GM12878 (cell line): ENCODE data around the gene HOXC5. TPM values are rescaled to one million over a fixed set of nuclear protein-coding genes. Genes with fewer than 3 reads are reported as not detected.

Experiments used
- ATAC-seq: fragments of 200-7000 bp; cut with Tn5 transposase; 3 replicates; pipeline ENCODE4 v1.9.1; 2020; ENCODE audit warnings: mild to moderate bottlenecking, moderate library complexity
- BruUV-seq: library from RNA; stranded (reverse); fragments of 400-500 nt; replicated peaks from 2 replicates; lab custom pipeline; 2021; lab: Mats Ljungman, UMichigan
- CTCF ChIA-PET: fragments of 300-600 bp; sonication (Branson Sonifier 250); formaldehyde crosslinking; extraction: SDS; loops from one replicate; lab custom pipeline; 2021; ENCODE audit warnings: inconsistent platforms; lab: Yijun Ruan, JAX
- POLR2A ChIA-PET: fragments of 350-600 bp; formaldehyde crosslinking; extraction: SDS; loops from one replicate; lab custom pipeline; 2021; ENCODE audit warnings: inconsistent platforms; lab: Charles Lee
- RAD21 ChIA-PET: fragments of 300-600 bp; sonication (Branson Sonifier 250); formaldehyde crosslinking; loops from one replicate; lab custom pipeline; 2023; ENCODE audit warnings: antibody characterized with exemption; ENCODE audit not compliant: unreplicated experiment; lab: Charles Lee
- SMC1A ChIA-PET: fragments of 300-600 bp; sonication (Branson Sonifier 250); formaldehyde crosslinking; loops from one replicate; lab custom pipeline; 2023; ENCODE audit not compliant: unreplicated experiment, uncharacterized antibody; lab: Charles Lee
- DNase-seq: peaks from one replicate; pipeline ENCODE4 v3.0.0-alpha.2; 2011; ENCODE audit warnings: low read depth, low spot score
- FAIRE-seq: peaks from 3 replicates; lab custom pipeline; 2011; peaks lifted over from hg19 to GRCh38; lab: Jason Lieb, UNC
- H2AFZ ChIP-seq: 2 replicates; pipeline ENCODE4 v1.6.0; 2011; ENCODE audit warnings: low read depth, low read length, control low read depth; ENCODE audit not compliant: control insufficient read depth
- H3K27ac ChIP-seq: 2 replicates; pipeline ENCODE4 v1.5.1; 2011; ENCODE audit warnings: control low read depth; ENCODE audit not compliant: control insufficient read depth, insufficient read depth
- H3K27me3 ChIP-seq, 2 experiments: replicated peaks in 1 of 2; 2 replicates each; pipeline versions ENCODE4 v1.6.0 to v1.6.1; 2011; ENCODE audit warnings: low read length in 1 of 2; ENCODE audit not compliant: control insufficient read depth in 2 of 2, insufficient read depth in 2 of 2
- H3K36me3 ChIP-seq, 2 experiments: 2 replicates each; pipeline ENCODE4 v1.5.1; 2011; ENCODE audit warnings: low read length in 1 of 2; ENCODE audit not compliant: control insufficient read depth in 2 of 2, insufficient read depth in 2 of 2
- H3K4me1 ChIP-seq: 2 replicates; pipeline ENCODE4 v1.6.1; 2011; ENCODE audit warnings: mild to moderate bottlenecking, low read length, moderate library complexity, mixed read lengths; ENCODE audit not compliant: control insufficient read depth, insufficient read depth
- H3K4me2 ChIP-seq: 2 replicates; pipeline ENCODE4 v1.6.0; 2011; ENCODE audit warnings: control low read depth; ENCODE audit not compliant: control insufficient read depth, insufficient read depth
- H3K4me3 ChIP-seq: fragments of 200-600 bp; sonication (generic); 2 replicates; pipeline ENCODE4 v1.5.1; 2016
- H3K79me2 ChIP-seq: 2 replicates; pipeline ENCODE4 v1.6.0; 2011; ENCODE audit warnings: low read length; ENCODE audit not compliant: control insufficient read depth, insufficient read depth
- H3K9ac ChIP-seq: 2 replicates; pipeline ENCODE4 v1.8.0; 2011; ENCODE audit warnings: low read length, control low read depth, mixed read lengths; ENCODE audit not compliant: control insufficient read depth, insufficient read depth
- H3K9me3 ChIP-seq: replicated peaks from 3 replicates; pipeline ENCODE4 v1.5.1; 2011; ENCODE audit warnings: mild to moderate bottlenecking, low read length; ENCODE audit not compliant: control insufficient read depth, insufficient read depth
- H4K20me1 ChIP-seq: 2 replicates; pipeline ENCODE4 v1.6.0; 2011; ENCODE audit not compliant: control insufficient read depth, insufficient read depth
- CTCF ChIP-seq, 3 experiments: IDR thresholded peaks in 2 of 3; conservative IDR thresholded peaks in 1 of 3; 2 replicates each; pipeline ENCODE4 v1.5.1; 2011; ENCODE audit warnings: low read depth in 3 of 3, low read length in 3 of 3, mild to moderate bottlenecking in 3 of 3, control low read depth in 2 of 3, moderate library complexity in 2 of 3, inconsistent platforms in 1 of 3, mixed read lengths in 1 of 3; ENCODE audit not compliant: control insufficient read depth in 2 of 3, insufficient read depth in 1 of 3; ENCODE audit errors: extremely low read depth in 1 of 3
- HCFC1 ChIP-seq: fragments of 150-350 bp; IDR thresholded peaks from 2 replicates; pipeline ENCODE4 v1.6.1; 2014; ENCODE audit warnings: low read length
- HDAC6 ChIP-seq: fragments of 200-600 bp; sonication (generic); IDR thresholded peaks from one replicate; pipeline ENCODE4 v1.8.0; 2017; ENCODE audit warnings: antibody characterized with exemption; ENCODE audit not compliant: unreplicated experiment
- PML ChIP-seq: IDR thresholded peaks from 2 replicates; pipeline ENCODE4 v1.6.1; 2012; ENCODE audit warnings: low read length, inconsistent platforms
- SKIL ChIP-seq: fragments of 450-650 bp; IDR thresholded peaks from 2 replicates; pipeline ENCODE4 v1.6.1; 2017; ENCODE audit warnings: mild to moderate bottlenecking, low read depth, inconsistent platforms; ENCODE audit not compliant: poor library complexity, severe bottlenecking
- ZNF207 ChIP-seq: fragments of 450-650 bp; IDR thresholded peaks from 2 replicates; pipeline ENCODE4 v1.6.1; 2014; ENCODE audit warnings: antibody characterized with exemption, mild to moderate bottlenecking, borderline replicate concordance
- WGBS: methylation state at CpG from one replicate; pipeline ENCODE4 v1.1.6; 2016; ENCODE audit warnings: low lambda C conversion rate; ENCODE audit not compliant: insufficient replicate concordance, insufficient coverage; ENCODE audit errors: missing lambda C conversion rate; 5-methylcytosine and 5-hydroxymethylcytosine counted together
- in situ Hi-C: fragments of 300-500 bp; cut with MboI; formaldehyde crosslinking; loops from 9 replicates; pipeline ENCODE4 v1.14.3; 2018; ENCODE audit warnings: mixed read lengths
- intact Hi-C: fragments of 100-400 bp; cut with micrococcal nuclease; formaldehyde crosslinking; loops from one replicate; pipeline ENCODE4 v1.14.2; 2022; ENCODE audit not compliant: unreplicated experiment
- polyA plus RNA-seq, 11 experiments: library from polyadenylated mRNA; depleted of rRNA in 4 of 11; unstranded in 6 of 11; stranded (reverse) in 5 of 11; fragments of >200 nt; fragmentation: Nextera tagmentation in 4 of 11; fragmentation: Illumina TruSeq in 1 of 11; extraction: Ambion mirVana in 4 of 11; extraction: Trizol in 1 of 11; gene quantifications; 1 replicate in 1 of 11; 2 replicates in 10 of 11; pipeline versions ENCODE4 v1.2.1 to v1.2.3, GENCODE V29; 2011 to 2016; ENCODE audit warnings: inconsistent platforms in 2 of 11, missing spikeins in 2 of 11, low read depth in 1 of 11
- total RNA-seq, 4 experiments: library from RNA; depleted of rRNA in 3 of 4; stranded (reverse); fragments of >200 nt in 3 of 4; fragmentation: Illumina TruSeq in 1 of 4; extraction: Trizol in 1 of 4; gene quantifications; 2 replicates each; pipeline versions ENCODE4 v1.2.1 to v1.2.3, GENCODE V29; 2013 to 2021
- TF ChIP-seq, protein P1 (sequence below): IDR thresholded peaks from 2 replicates; pipeline ENCODE4 v1.6.1; 2011; ENCODE audit warnings: low read depth, low read length, improper control_type of control experiment, borderline replicate concordance

The HOXC5 gene
- total and polyA plus RNA-seq, 10 of the 15 experiments (the other 5 are each of a cell fraction or from before 2014, with no cell fraction given) = 0.11 TPM; not detected in 9

GRCh38 chr12:54001283-54002187 lies 31.3 kb upstream of the HOXC5 start:
- DNase-seq (no peak), FAIRE-seq (no peak), ATAC-seq (no peak)
- Histone ChIP-seq H3K79me2 (no peaks in the 10 kb centered on the region), H3K9ac (no peak overlapping the region), H3K27ac (no peak overlapping the region), H2AFZ (no peak overlapping the region), H3K4me1 (peaks cover 6% of the 10 kb centered on the region), H4K20me1 (no peaks in the 10 kb centered on the region), H3K4me2 (no peak overlapping the region), H3K36me3 (no peaks in the 10 kb centered on the region), H3K27me3 (peaks cover 23 to 41% of the 10 kb centered on the region in 2 experiments), H3K4me3 (no peak overlapping the region), H3K9me3 (no peaks in the 10 kb centered on the region)
- RAD21 ChIA-PET = interaction anchor here (1.5 kb wide), 1 partner anchor 51 kb away, joined by 3 read pairs; no protein-coding TSS in a partner anchor
- SMC1A ChIA-PET = interaction anchor here (0.7 to 0.9 kb wide), 2 partner anchors 31 to 193 kb away, joined by 3 read pairs; partner anchors contain the start of gene HOXC5
- intact Hi-C loops (loop anchor here (10.0 kb wide), 1 partner anchor 373 kb away; no protein-coding TSS in a partner anchor), in situ Hi-C loops (no loop called here)
- POLR2A ChIA-PET = interaction anchor here (0.5 kb wide), 1 partner anchor 208 kb away, joined by 4 read pairs; no protein-coding TSS in a partner anchor
- TF ChIP-seq HCFC1 = no peak
- CTCF ChIA-PET = interaction anchor here (0.6 to 2.6 kb wide), 4 partner anchors 17 to 198 kb away, joined by 3 to 16 read pairs (median 7); partner anchors contain the start of genes HOXC10 and HOXC5
- WGBS = 8% methylated on average over 8 of the region's 8 CpGs
- no TSS peak for BruUV-seq

DNA sequence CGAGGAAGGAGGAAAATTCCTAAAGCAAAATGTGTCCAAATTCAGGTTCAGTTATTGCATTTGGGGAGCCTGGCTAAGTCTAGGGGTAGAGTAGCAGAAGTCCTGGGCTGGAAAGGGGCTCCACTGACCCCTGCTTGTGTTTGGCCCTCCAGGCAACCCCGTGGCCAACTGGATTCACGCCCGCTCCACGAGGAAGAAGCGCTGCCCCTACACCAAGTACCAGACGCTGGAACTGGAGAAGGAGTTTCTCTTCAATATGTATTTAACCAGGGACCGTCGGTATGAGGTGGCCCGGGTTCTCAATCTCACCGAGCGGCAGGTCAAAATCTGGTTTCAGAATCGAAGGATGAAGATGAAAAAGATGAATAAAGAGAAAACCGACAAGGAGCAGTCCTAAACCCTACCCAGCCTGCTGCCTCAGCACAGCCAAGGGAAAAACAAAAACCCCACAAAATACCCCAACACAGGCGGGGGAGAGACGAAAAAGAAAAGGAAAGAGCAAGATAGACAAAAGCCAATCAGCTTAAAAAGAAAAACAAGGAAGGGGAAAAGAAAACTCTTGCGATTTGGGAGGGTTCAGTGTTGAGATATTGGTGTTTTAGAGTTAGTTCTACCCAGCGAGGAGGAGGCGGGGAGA lies 30.5 kb upstream of the HOXC5 start:
- intact Hi-C loops = loop anchor here (10.0 kb wide), 1 partner anchor 372 kb away; no protein-coding TSS in a partner anchor
- WGBS = 14% methylated on average over 19 of the region's 19 CpGs
- DNase-seq (no peak), FAIRE-seq (no peak), ATAC-seq (no peak)
- ChIA-PET SMC1A (interaction anchor here (0.7 to 1.9 kb wide), 3 partner anchors 20 to 192 kb away, joined by 3 to 4 read pairs (median 3); partner anchors contain the start of gene HOXC5), POLR2A (no interaction called here), CTCF (interaction anchor here (0.6 to 2.0 kb wide), 4 partner anchors 18 to 489 kb away, joined by 3 to 5 read pairs (median 3); partner anchors contain the start of genes HOXC10 and HOXC5), RAD21 (interaction anchor here (0.9 to 1.5 kb wide), 2 partner anchors 50 to 205 kb away, joined by 3 read pairs; no protein-coding TSS in a partner anchor)
- Histone ChIP-seq H3K4me2 (no peak overlapping the region), H3K79me2 (no peaks in the 10 kb centered on the region), H3K4me1 (peaks cover 6% of the 10 kb centered on the region), H3K9ac (no peak overlapping the region), H3K27ac (no peak overlapping the region), H3K4me3 (no peak overlapping the region), H3K9me3 (no peaks in the 10 kb centered on the region), H3K27me3 (peaks cover 23 to 40% of the 10 kb centered on the region in 2 experiments), H4K20me1 (no peaks in the 10 kb centered on the region), H3K36me3 (no peaks in the 10 kb centered on the region), H2AFZ (no peak overlapping the region)
- in situ Hi-C loops = no loop called here
- no peak for TF ChIP-seq CTCF (IDR thresholded peaks at IDR 0.05 in 2 of 3, conservative IDR thresholded peaks at IDR 0.05 in 1 of 3; ENCODE audit: control insufficient read depth in 2 of 3, extremely low read depth in 1 of 3, insufficient read depth in 1 of 3, low read depth in 3 of 3, low read length in 3 of 3)
- no peak for TF ChIP-seq ZNF207
- TF ChIP-seq, protein P1, sequence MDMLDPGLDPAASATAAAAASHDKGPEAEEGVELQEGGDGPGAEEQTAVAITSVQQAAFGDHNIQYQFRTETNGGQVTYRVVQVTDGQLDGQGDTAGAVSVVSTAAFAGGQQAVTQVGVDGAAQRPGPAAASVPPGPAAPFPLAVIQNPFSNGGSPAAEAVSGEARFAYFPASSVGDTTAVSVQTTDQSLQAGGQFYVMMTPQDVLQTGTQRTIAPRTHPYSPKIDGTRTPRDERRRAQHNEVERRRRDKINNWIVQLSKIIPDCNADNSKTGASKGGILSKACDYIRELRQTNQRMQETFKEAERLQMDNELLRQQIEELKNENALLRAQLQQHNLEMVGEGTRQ = no peak
- no peak for TF ChIP-seq SKIL
- no peak for TF ChIP-seq PML
- no peak for TF ChIP-seq HDAC6
- BruUV-seq = no TSS peak
